Heart left ventricle (tissue), 13 donors: Measurements from ENCODE around the gene SLC34A3.

Experiments used
- POLR2A ChIP-seq, 2 donors: fragments of 450-650 bp; IDR thresholded peaks; one replicate each; pipeline ENCODE4 v1.6.1; 2017; ENCODE audit warnings: antibody characterized with exemption in 2 of 2, mild to moderate bottlenecking in 2 of 2, moderate library complexity in 2 of 2
- TF ChIP-seq, protein P1 (sequence below), 12 donors: fragments of 200-600 bp; sonication (generic) in 4 of 12; IDR thresholded peaks; one replicate each; pipeline versions ENCODE4 v1.5.0 to v1.8.0; 2018 to 2022; ENCODE audit warnings: antibody characterized with exemption in 12 of 12, mild to moderate bottlenecking in 5 of 12
- donor health status: ischemic (EF 13 %, LVEDD 7.1; RV severe dilation, severe dysfunction).
- donor health status: DM: no; HTN: yes; CAD: no.
- donor health status: DM: no; HTN: no; CAD: no.
- donor health status: ischemic (EF 25% LVEDD 6.9; RV normal size, moderate dysfunction).
- donor health status: ischemic (EF 25% LVEDD 5.7; RV mildly dilated, moderate dysfunction).
- donor health status: ischemic (EF 35%, LVEDD 5.7; RV mildly dilated, moderate dysfunction).
- donor health status: nonischemic (EF 11% LVEDD 7.7; RV severe dilation, severe dysfunction).
- donor health status: DM: yes; HTN: yes; CAD: no.
- donor health status: PGD.
- donor health status: ischemic (EF 29% LVEDD 5.4; RV normal size, mild dysfunction).
- donor health status: nonischemic (EF 23%, LVEDD 6.1; RV moderate dilation, normal function).

DNA sequence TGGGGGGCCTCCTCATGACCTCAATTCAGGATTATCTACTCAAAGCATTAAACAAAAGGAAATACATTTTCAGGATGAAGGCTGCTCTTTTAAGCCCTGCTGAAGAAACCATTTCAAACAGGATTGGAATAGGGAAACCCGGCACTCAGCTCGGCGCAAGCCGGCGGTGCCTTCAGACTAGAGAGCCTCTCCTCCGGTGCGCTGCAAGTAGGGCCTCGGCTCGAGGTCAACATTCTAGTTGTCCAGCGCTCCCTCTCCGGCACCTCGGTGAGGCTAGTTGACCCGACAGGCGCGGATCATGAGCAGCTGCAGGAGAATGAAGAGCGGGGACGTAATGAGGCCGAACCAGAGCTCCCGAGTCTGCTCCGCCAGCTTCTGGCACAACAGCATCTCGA is 26.0 kb upstream of the SLC34A3 start:
- TF ChIP-seq, protein P1, sequence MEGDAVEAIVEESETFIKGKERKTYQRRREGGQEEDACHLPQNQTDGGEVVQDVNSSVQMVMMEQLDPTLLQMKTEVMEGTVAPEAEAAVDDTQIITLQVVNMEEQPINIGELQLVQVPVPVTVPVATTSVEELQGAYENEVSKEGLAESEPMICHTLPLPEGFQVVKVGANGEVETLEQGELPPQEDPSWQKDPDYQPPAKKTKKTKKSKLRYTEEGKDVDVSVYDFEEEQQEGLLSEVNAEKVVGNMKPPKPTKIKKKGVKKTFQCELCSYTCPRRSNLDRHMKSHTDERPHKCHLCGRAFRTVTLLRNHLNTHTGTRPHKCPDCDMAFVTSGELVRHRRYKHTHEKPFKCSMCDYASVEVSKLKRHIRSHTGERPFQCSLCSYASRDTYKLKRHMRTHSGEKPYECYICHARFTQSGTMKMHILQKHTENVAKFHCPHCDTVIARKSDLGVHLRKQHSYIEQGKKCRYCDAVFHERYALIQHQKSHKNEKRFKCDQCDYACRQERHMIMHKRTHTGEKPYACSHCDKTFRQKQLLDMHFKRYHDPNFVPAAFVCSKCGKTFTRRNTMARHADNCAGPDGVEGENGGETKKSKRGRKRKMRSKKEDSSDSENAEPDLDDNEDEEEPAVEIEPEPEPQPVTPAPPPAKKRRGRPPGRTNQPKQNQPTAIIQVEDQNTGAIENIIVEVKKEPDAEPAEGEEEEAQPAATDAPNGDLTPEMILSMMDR (IDR thresholded peaks at IDR 0.05): no peak
- no peak for TF ChIP-seq POLR2A (IDR thresholded peaks at IDR 0.05)
